Measurements from ENCODE around the gene SCAPER. TPM values are rescaled to one million over a fixed set of nuclear protein-coding genes. Genes with fewer than 3 reads are reported as not detected.

The SCAPER gene
- total and polyA plus RNA-seq, 2 donors (not counting 1 experiment from before 2014, with no cell fraction given): 8.3 to 61.6 TPM

DNA sequence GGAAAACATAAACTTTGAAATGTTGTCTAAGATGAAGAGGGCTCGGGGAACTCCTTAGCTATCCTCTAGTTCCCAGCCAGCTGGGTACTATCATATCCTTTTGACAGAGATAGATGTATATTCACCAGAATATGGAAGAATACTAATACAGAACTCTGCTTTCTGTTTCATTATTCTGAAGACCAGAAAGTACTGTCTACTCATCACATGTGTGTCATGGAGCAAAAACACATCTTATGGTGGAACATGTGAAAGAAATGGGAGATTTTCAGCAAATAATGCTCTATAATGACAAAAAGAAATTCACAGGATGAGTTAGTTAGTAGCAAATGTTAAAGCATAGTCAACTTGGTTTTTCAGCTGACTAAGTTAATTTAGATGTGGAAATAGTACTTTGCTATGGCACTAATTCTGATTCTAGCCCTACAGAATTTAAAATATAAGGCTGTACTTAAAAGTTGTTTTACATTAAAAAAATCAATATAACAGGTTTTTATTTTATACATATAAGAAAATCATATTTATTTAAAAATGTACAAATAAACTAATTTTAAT lies 552.0 kb downstream of the SCAPER start:
- Histone ChIP-seq H4K20me1 (ENCODE audit: control insufficient read depth, insufficient read depth, low read length, poor library complexity, severe bottlenecking) (no peaks in the 10 kb centered on the region), H3K36me3 (replicated peaks in 1 of 2; ENCODE audit: control extremely low read depth in 1 of 2, control insufficient read depth in 1 of 2, extremely low read depth in 1 of 2, insufficient read depth in 2 of 2, low read length in 1 of 2) (no peaks in the 10 kb centered on the region), H3K4me1 (ENCODE audit: control insufficient read depth in 2 of 2, insufficient read depth in 2 of 2, low read length in 2 of 2) (no peaks in the 10 kb centered on the region), H3K79me2 (ENCODE audit: control insufficient read depth, insufficient read depth, low read length) (no peaks in the 10 kb centered on the region), H3K27ac (ENCODE audit: low read length in 2 of 2) (no peak overlapping the region), H3K9ac (ENCODE audit: low read length) (no peak overlapping the region), H3K4me2 (replicated peaks; ENCODE audit: low read depth, low read length, poor library complexity, severe bottlenecking) (no peak overlapping the region), H3K9me3 (ENCODE audit: control extremely low read depth in 1 of 3, control insufficient read depth in 2 of 3, insufficient read depth in 1 of 3, low read length in 2 of 3) (no peaks in the 10 kb centered on the region), H3K4me3 (ENCODE audit: control extremely low read depth in 1 of 5, extremely low read depth in 1 of 5, insufficient read depth in 1 of 5, low read depth in 2 of 5, low read length in 4 of 5) (no peak overlapping the region), H2AFZ (ENCODE audit: insufficient read depth, low read depth, low read length, poor library complexity, severe bottlenecking) (no peak overlapping the region), H3K27me3 (replicated peaks in 1 of 4; ENCODE audit: control extremely low read depth in 1 of 4, control insufficient read depth in 3 of 4, insufficient read depth in 4 of 4, low read length in 3 of 4) (peaks cover 0 to 9% (median 4%) of the 10 kb centered on the region in 4 experiments)
- no peak overlapping the region for H3K27ac Mint-ChIP-seq
- ATAC-seq (ENCODE audit: low read depth) (no peak), DNase-seq (no peak)
- H3K9me3 Mint-ChIP-seq (ENCODE audit: insufficient read depth): no peaks in the 10 kb centered on the region
- no peak overlapping the region for H3K4me3 Mint-ChIP-seq
- ChIA-PET CTCF (no interaction called here), POLR2A (no interaction called here)
- intact Hi-C loops (cut with micrococcal nuclease): no loop called here
- peaks cover 7% of the 10 kb centered on the region for H3K27me3 Mint-ChIP-seq
- no peaks in the 10 kb centered on the region for H3K4me1 Mint-ChIP-seq
- no CpG with 5 or more reads among the region's 1 CpG for WGBS (ENCODE audit: insufficient coverage)
- no peak for TF ChIP-seq EZH2 (IDR thresholded peaks at IDR 0.05; ENCODE audit: borderline replicate concordance, insufficient read depth, low read depth, low read length, poor library complexity, severe bottlenecking)
- TF ChIP-seq, protein P1, sequence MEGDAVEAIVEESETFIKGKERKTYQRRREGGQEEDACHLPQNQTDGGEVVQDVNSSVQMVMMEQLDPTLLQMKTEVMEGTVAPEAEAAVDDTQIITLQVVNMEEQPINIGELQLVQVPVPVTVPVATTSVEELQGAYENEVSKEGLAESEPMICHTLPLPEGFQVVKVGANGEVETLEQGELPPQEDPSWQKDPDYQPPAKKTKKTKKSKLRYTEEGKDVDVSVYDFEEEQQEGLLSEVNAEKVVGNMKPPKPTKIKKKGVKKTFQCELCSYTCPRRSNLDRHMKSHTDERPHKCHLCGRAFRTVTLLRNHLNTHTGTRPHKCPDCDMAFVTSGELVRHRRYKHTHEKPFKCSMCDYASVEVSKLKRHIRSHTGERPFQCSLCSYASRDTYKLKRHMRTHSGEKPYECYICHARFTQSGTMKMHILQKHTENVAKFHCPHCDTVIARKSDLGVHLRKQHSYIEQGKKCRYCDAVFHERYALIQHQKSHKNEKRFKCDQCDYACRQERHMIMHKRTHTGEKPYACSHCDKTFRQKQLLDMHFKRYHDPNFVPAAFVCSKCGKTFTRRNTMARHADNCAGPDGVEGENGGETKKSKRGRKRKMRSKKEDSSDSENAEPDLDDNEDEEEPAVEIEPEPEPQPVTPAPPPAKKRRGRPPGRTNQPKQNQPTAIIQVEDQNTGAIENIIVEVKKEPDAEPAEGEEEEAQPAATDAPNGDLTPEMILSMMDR (IDR thresholded peaks at IDR 0.05): no peak

DNA sequence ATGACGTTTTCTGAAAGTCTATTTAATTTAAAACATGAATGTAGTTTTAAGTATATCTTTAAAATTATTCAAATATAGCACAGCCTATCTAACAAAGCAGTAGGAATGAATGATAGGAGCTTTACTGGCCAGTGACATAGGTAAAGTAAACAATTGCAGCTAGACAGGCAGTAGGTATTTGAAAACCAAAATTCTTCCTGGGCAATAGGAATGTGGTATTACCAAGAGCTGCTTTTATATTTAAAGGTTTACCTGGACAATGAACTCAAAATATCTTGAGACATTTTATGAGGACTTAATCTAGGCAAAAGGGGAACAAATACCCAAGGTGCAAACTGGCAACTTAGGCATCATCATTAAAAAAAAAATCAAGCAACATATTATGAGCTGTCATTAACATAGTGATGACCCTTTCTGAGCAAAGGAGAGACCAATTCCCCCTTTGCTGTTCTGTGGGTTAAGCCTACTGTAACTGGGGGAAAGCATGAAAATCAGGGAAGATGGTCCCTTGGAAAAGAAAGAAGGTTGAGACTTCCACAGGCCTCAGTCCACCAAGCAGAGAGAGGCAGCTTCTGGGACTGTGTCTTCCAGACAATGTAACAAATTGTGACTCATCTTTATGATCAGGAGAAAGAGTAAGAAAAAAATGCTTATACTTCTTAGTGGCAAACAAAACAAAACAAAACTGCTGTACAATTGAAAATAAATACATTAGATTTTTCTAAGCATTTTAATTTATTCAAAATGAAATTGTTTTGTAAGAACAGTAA lies 555.7 kb downstream of the SCAPER start:
- intact Hi-C loops (cut with micrococcal nuclease): no loop called here
- peaks cover 24 to 28% of the 10 kb centered on the region in 2 donors for H3K4me1 ChIP-seq (ENCODE audit: control insufficient read depth in 2 of 2, insufficient read depth in 2 of 2, low read length in 2 of 2)
- TF ChIP-seq EZH2 (IDR thresholded peaks at IDR 0.05; ENCODE audit: borderline replicate concordance, insufficient read depth, low read depth, low read length, poor library complexity, severe bottlenecking): no peak
- TF ChIP-seq, protein P1 (IDR thresholded peaks at IDR 0.05): no peak
- H3K79me2 ChIP-seq (ENCODE audit: control insufficient read depth, insufficient read depth, low read length): no peaks in the 10 kb centered on the region
- H2AFZ ChIP-seq (ENCODE audit: insufficient read depth, low read depth, low read length, poor library complexity, severe bottlenecking): no peak overlapping the region
- no peaks in the 10 kb centered on the region for H3K36me3 ChIP-seq (replicated peaks in 1 of 2; ENCODE audit: control extremely low read depth in 1 of 2, control insufficient read depth in 1 of 2, extremely low read depth in 1 of 2, insufficient read depth in 2 of 2, low read length in 1 of 2)
- H3K9ac ChIP-seq (ENCODE audit: low read length): no peak overlapping the region
- DNase-seq (no peak), ATAC-seq (ENCODE audit: low read depth) (no peak)
- peaks cover 26% of the 10 kb centered on the region for H3K27me3 Mint-ChIP-seq
- H3K9me3 ChIP-seq (ENCODE audit: control extremely low read depth in 1 of 3, control insufficient read depth in 2 of 3, insufficient read depth in 1 of 3, low read length in 2 of 3): peaks cover 0 to 14% (median 7%) of the 10 kb centered on the region in 3 donors
- no peak overlapping the region for H3K27ac Mint-ChIP-seq
- H3K9me3 Mint-ChIP-seq (ENCODE audit: insufficient read depth): no peaks in the 10 kb centered on the region
- no peak overlapping the region for H3K27ac ChIP-seq (ENCODE audit: low read length in 2 of 2)
- peaks cover 18% of the 10 kb centered on the region for H3K4me1 Mint-ChIP-seq
- H3K4me3 ChIP-seq (ENCODE audit: control extremely low read depth in 1 of 5, extremely low read depth in 1 of 5, insufficient read depth in 1 of 5, low read depth in 2 of 5, low read length in 4 of 5): no peak overlapping the region
- H3K4me2 ChIP-seq (replicated peaks; ENCODE audit: low read depth, low read length, poor library complexity, severe bottlenecking): no peak overlapping the region
- CTCF ChIA-PET: no interaction called here
- peaks cover 6 to 40% (median 34%) of the 10 kb centered on the region in 4 experiments for H3K27me3 ChIP-seq (replicated peaks in 1 of 4; ENCODE audit: control extremely low read depth in 1 of 4, control insufficient read depth in 3 of 4, insufficient read depth in 4 of 4, low read length in 3 of 4)
- POLR2A ChIA-PET: no interaction called here
- no peak overlapping the region for H3K4me3 Mint-ChIP-seq
- no CpG with 5 or more reads among the region's 1 CpG for WGBS (ENCODE audit: insufficient coverage)
- no peaks in the 10 kb centered on the region for H4K20me1 ChIP-seq (ENCODE audit: control insufficient read depth, insufficient read depth, low read length, poor library complexity, severe bottlenecking)
